Measurements from ENCODE around the gene TCF12.

DNA sequence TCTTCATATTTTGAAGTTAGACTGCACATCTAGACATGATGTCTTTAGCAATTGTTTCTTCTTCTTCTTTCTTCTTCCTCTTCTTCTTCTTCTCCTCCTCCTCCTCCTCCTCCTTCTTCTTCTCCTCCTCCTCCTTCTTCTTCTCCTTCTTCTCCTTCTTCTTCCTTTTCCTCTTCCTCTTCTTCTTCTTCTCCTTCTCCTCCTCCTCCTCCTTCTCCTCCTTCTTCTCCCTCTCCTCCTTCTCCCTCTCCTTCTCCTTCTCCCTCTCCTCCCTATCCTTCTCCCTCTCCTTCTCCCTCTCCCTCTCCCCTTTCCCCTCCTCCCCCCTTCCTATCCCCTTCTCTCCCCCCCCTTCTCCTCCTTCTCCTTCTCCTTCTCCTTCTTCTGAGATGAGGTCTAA is 21.9 kb downstream of the TCF12 start:
- TF ChIP-seq EZH2 (IDR thresholded peaks at IDR 0.05; ENCODE audit: borderline replicate concordance, low read depth, low read length, severe bottlenecking) (no peak), POLR2AphosphoS5 (IDR thresholded peaks at IDR 0.05; ENCODE audit: insufficient read depth, low read depth, low read length) (no peak), JUN (IDR thresholded peaks at IDR 0.05; ENCODE audit: borderline replicate concordance, insufficient read depth, insufficient read length, low read depth) (no peak), POLR2A (IDR thresholded peaks at IDR 0.05; ENCODE audit: low read depth, low read length) (no peak), FOS (IDR thresholded peaks at IDR 0.05; ENCODE audit: borderline replicate concordance, insufficient read depth, low read length) (no peak)
- TF ChIP-seq, protein P1, sequence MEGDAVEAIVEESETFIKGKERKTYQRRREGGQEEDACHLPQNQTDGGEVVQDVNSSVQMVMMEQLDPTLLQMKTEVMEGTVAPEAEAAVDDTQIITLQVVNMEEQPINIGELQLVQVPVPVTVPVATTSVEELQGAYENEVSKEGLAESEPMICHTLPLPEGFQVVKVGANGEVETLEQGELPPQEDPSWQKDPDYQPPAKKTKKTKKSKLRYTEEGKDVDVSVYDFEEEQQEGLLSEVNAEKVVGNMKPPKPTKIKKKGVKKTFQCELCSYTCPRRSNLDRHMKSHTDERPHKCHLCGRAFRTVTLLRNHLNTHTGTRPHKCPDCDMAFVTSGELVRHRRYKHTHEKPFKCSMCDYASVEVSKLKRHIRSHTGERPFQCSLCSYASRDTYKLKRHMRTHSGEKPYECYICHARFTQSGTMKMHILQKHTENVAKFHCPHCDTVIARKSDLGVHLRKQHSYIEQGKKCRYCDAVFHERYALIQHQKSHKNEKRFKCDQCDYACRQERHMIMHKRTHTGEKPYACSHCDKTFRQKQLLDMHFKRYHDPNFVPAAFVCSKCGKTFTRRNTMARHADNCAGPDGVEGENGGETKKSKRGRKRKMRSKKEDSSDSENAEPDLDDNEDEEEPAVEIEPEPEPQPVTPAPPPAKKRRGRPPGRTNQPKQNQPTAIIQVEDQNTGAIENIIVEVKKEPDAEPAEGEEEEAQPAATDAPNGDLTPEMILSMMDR (IDR thresholded peaks at IDR 0.05; ENCODE audit: extremely low read depth in 1 of 2, insufficient read depth in 1 of 2, low read depth in 1 of 2, low read length in 2 of 2) = no peak
- TF ChIP-seq, protein P2, sequence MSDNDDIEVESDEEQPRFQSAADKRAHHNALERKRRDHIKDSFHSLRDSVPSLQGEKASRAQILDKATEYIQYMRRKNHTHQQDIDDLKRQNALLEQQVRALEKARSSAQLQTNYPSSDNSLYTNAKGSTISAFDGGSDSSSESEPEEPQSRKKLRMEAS (IDR thresholded peaks at IDR 0.05; ENCODE audit: insufficient read depth, insufficient read length) = no peak
